Cardiac ventricle fibroblast (primary cell): ENCODE measurements around the gene LTV1. TPM values are rescaled to one million over a fixed set of nuclear protein-coding genes. Genes with fewer than 3 reads are reported as not detected.

Source experiments
- total RNA-seq: library from RNA; depleted of rRNA; stranded (reverse); fragments of >200 nt; gene quantifications from 2 replicates; pipeline ENCODE4 v1.2.3, GENCODE V29; 2015

Gene LTV1, protein sequence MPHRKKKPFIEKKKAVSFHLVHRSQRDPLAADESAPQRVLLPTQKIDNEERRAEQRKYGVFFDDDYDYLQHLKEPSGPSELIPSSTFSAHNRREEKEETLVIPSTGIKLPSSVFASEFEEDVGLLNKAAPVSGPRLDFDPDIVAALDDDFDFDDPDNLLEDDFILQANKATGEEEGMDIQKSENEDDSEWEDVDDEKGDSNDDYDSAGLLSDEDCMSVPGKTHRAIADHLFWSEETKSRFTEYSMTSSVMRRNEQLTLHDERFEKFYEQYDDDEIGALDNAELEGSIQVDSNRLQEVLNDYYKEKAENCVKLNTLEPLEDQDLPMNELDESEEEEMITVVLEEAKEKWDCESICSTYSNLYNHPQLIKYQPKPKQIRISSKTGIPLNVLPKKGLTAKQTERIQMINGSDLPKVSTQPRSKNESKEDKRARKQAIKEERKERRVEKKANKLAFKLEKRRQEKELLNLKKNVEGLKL
- total RNA-seq: 15.1 and 15.2 TPM in 2 replicates

DNA sequence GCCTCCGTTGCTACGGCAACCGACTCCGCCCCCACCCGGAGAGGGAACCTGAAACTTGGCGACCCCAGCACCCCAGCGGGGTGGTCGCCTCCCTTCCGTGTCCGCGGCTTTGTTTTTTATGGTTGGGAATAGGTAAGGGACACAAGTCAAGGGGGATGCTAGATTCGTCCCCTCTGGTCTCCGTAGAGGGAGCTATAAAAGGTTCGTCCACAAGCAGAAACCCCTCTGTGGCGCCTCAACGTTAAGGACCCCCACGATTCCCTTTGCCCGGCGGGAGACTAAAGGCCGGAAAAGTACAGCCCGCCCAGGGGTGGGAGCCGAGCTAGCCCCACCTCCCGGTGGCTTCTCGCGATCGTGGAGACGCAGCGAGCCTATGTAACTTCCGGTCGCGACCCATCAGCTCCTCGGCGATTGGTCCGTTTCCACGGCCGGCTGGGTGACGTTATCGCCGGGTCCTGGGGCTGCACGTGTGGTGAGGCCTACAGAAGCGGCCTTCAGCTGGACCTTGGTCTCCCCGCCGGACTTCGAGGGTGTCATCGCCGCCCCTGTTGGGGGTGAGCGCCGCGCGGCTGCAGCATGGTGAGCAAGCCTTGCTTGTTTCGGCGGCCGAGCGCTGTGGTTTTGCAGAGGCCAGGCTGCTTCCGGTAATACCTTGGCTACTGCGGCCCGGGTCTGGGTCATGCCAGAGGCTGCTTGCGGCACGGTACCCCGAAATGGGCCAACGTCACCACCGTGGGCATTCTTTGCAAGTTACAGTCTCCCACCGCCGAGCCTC, at the start of gene LTV1:
LTV1 (plus strand) TSS at position 437 of the 775 bp plus-strand sequence; CDS start at position 577, 140 bp downstream.

DNA sequence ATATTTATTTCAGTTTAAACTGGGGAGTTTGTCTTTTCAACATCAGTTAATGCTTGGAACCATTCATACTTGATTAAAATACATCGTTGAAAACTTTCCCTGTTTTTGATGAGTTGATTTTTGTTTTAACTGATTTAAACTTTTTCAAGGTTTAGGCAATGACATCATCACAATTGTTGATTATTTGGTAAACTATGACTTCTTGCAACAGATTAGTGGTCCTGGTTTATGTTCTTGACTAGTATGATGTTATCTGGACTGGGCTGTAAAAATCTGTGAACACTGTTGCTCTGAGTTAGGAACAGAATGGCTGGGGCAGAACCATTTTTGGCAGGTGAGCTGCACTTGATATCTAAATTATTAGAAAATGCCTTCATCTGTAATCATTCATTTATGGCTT, 21.1 kb downstream of the LTV1 start, which contains the start of gene ZC2HC1B:
ZC2HC1B (plus strand) TSS at position 241 of the 400 bp plus-strand sequence; CDS start at position 307, 66 bp downstream.

Other genes with a start within 250 kb of the LTV1 start
- 28.1 and 31.6 TPM in 2 replicates for gene PHACTR2, start 165.4 kb upstream of the LTV1 start, total RNA-seq
- 0.31 TPM in 1 of 2 replicates, not detected in the other for gene ZC2HC1B, start 21.1 kb downstream of the LTV1 start, total RNA-seq
- 51.2 and 55.1 TPM in 2 replicates for gene PLAGL1, start 164.9 kb downstream of the LTV1 start, total RNA-seq